H9 (cell line): Measurements from ENCODE around the gene OR9Q1. TPM values are rescaled to one million over a fixed set of nuclear protein-coding genes. Genes with fewer than 3 reads are reported as not detected.

Experiments
- DNase-seq: peaks from one replicate; pipeline ENCODE4 v3.0.0-alpha.2; 2017
- H2AFZ ChIP-seq: one replicate; pipeline ENCODE4 v1.6.1; 2013; ENCODE audit warnings: mild to moderate bottlenecking, low read length, control low read depth, moderate library complexity
- H2AK5ac ChIP-seq: 2 replicates; pipeline ENCODE4 v1.6.1; 2013; ENCODE audit warnings: low read length, control low read depth, mixed read lengths; ENCODE audit not compliant: insufficient read length
- H2BK120ac ChIP-seq: one replicate; pipeline ENCODE4 v1.6.1; 2013; ENCODE audit warnings: low read depth, mild to moderate bottlenecking, low read length, control low read depth, inconsistent platforms; ENCODE audit not compliant: poor library complexity, severe bottlenecking
- H2BK12ac ChIP-seq: 2 replicates; pipeline ENCODE4 v1.6.1; 2013; ENCODE audit warnings: low read length, control low read depth, mixed read lengths, low read depth; ENCODE audit not compliant: insufficient read length
- H2BK15ac ChIP-seq: 2 replicates; pipeline ENCODE4 v1.6.1; 2013; ENCODE audit warnings: low read depth, low read length, control low read depth
- H2BK20ac ChIP-seq: one replicate; pipeline ENCODE4 v1.6.1; 2013; ENCODE audit warnings: low read depth, mild to moderate bottlenecking, low read length, control low read depth, inconsistent platforms; ENCODE audit not compliant: poor library complexity, severe bottlenecking
- H2BK5ac ChIP-seq: 2 replicates; pipeline ENCODE4 v1.6.1; 2013; ENCODE audit warnings: low read length, control low read depth, mixed read lengths; ENCODE audit not compliant: insufficient read length
- H3K14ac ChIP-seq: 2 replicates; pipeline ENCODE4 v1.6.1; 2013; ENCODE audit warnings: low read length, control low read depth; ENCODE audit not compliant: insufficient read depth
- H3K18ac ChIP-seq: 2 replicates; pipeline ENCODE4 v1.6.1; 2013; ENCODE audit warnings: low read depth, mild to moderate bottlenecking, mixed read lengths, low read length, control low read depth; ENCODE audit not compliant: insufficient read length
- H3K23ac ChIP-seq: 2 replicates; pipeline ENCODE4 v1.6.1; 2013; ENCODE audit warnings: low read length, control low read depth, mixed read lengths, low read depth; ENCODE audit not compliant: insufficient read length
- H3K23me2 ChIP-seq: 2 replicates; pipeline ENCODE4 v1.6.1; 2013; ENCODE audit warnings: low read depth, mild to moderate bottlenecking, mixed read lengths, low read length, control low read depth; ENCODE audit not compliant: insufficient read length, poor library complexity, severe bottlenecking
- H3K27ac ChIP-seq: 2 replicates; pipeline ENCODE4 v1.5.1; 2013; ENCODE audit warnings: low read length, control low read depth, mixed read lengths, low read depth; ENCODE audit not compliant: insufficient read length
- H3K27me3 ChIP-seq: 2 replicates; pipeline ENCODE4 v1.6.1; 2013; ENCODE audit warnings: low read length, control low read depth, inconsistent platforms; ENCODE audit not compliant: insufficient read depth
- H3K4ac ChIP-seq: 2 replicates; pipeline ENCODE4 v1.6.1; 2013; ENCODE audit warnings: low read depth, mild to moderate bottlenecking, control low read depth, inconsistent platforms, low read length, moderate library complexity
- H3K4me1 ChIP-seq: 2 replicates; pipeline ENCODE4 v1.6.1; 2013; ENCODE audit warnings: low read length, control low read depth, inconsistent platforms; ENCODE audit not compliant: insufficient read depth
- H3K4me2 ChIP-seq: 2 replicates; pipeline ENCODE4 v1.6.1; 2013; ENCODE audit warnings: low read length, control low read depth, mixed read lengths; ENCODE audit not compliant: insufficient read length, insufficient read depth
- H3K56ac ChIP-seq: 2 replicates; pipeline ENCODE4 v1.6.1; 2013; ENCODE audit warnings: low read depth, mild to moderate bottlenecking, mixed read lengths, low read length, control low read depth; ENCODE audit not compliant: insufficient read length
- H3K79me1 ChIP-seq: 2 replicates; pipeline ENCODE4 v1.6.1; 2013; ENCODE audit warnings: low read depth, mild to moderate bottlenecking, moderate library complexity, low read length, control low read depth, inconsistent platforms; ENCODE audit not compliant: insufficient read depth, poor library complexity, severe bottlenecking
- H3K79me2 ChIP-seq: 2 replicates; pipeline ENCODE4 v1.6.1; 2013; ENCODE audit warnings: low read length, control low read depth, inconsistent platforms; ENCODE audit not compliant: insufficient read depth
- H3K9ac ChIP-seq: 2 replicates; pipeline ENCODE4 v1.6.1; 2013; ENCODE audit warnings: low read length, control low read depth, mixed read lengths; ENCODE audit not compliant: insufficient read length; ENCODE audit errors: extremely low read depth
- H3K9me3 ChIP-seq: one replicate; pipeline ENCODE4 v1.6.1; 2013; ENCODE audit warnings: low read depth, low read length, inconsistent platforms; ENCODE audit not compliant: control insufficient read depth
- H3T11ph ChIP-seq: one replicate; pipeline ENCODE4 v1.6.1; 2013; ENCODE audit warnings: mild to moderate bottlenecking, low read length, control low read depth, inconsistent platforms
- H4K20me1 ChIP-seq: one replicate; pipeline ENCODE4 v1.6.1; 2013; ENCODE audit not compliant: control insufficient read depth, insufficient read length, insufficient read depth
- H4K5ac ChIP-seq: 2 replicates; pipeline ENCODE4 v1.6.1; 2013; ENCODE audit warnings: low read depth, mild to moderate bottlenecking, mixed read lengths, low read length, control low read depth; ENCODE audit not compliant: insufficient read length
- H4K8ac ChIP-seq: replicated peaks from 2 replicates; pipeline ENCODE4 v1.6.1; 2013; ENCODE audit warnings: low read length, control low read depth, mixed read lengths, low read depth; ENCODE audit not compliant: insufficient read length
- H4K91ac ChIP-seq: 2 replicates; pipeline ENCODE4 v1.6.1; 2013; ENCODE audit warnings: low read depth, mild to moderate bottlenecking, moderate library complexity, mixed read lengths, low read length, control low read depth; ENCODE audit not compliant: insufficient read length
- H3K27ac Mint-ChIP-seq, 3 experiments: 2 replicates in 2 of 3; 3 replicates in 1 of 3; pipeline ENCODE4 v1.8.0; 2020 to 2021; ENCODE audit warnings: mixed read lengths in 3 of 3, mild to moderate bottlenecking in 1 of 3, moderate library complexity in 1 of 3
- H3K27me3 Mint-ChIP-seq: 2 replicates; pipeline ENCODE4 v1.8.0; 2021; ENCODE audit warnings: low read depth, mild to moderate bottlenecking, moderate library complexity, mixed read lengths
- H3K36me3 Mint-ChIP-seq, 3 experiments: 2 replicates in 2 of 3; 3 replicates in 1 of 3; pipeline ENCODE4 v1.8.0; 2020 to 2021; ENCODE audit warnings: low read depth in 3 of 3, mixed read lengths in 3 of 3; ENCODE audit not compliant: insufficient read depth in 1 of 3
- H3K4me1 Mint-ChIP-seq, 2 experiments: 2 replicates each; pipeline ENCODE4 v1.8.0; 2020; ENCODE audit warnings: mixed read lengths in 2 of 2
- H3K4me3 Mint-ChIP-seq, 2 experiments: 2 replicates in 1 of 2; 3 replicates in 1 of 2; pipeline ENCODE4 v1.8.0; 2020 to 2021; ENCODE audit warnings: mild to moderate bottlenecking in 2 of 2, mixed read lengths in 2 of 2, moderate library complexity in 1 of 2
- H3K9me3 Mint-ChIP-seq, 2 experiments: 2 replicates in 1 of 2; 3 replicates in 1 of 2; pipeline ENCODE4 v1.8.0; 2020; ENCODE audit warnings: mild to moderate bottlenecking in 2 of 2, mixed read lengths in 2 of 2, moderate library complexity in 1 of 2
- CTCF ChIP-seq: fragments of 200-600 bp; sonication (generic); conservative IDR thresholded peaks from 3 replicates; pipeline ENCODE4 v1.8.0; 2021; ENCODE audit warnings: antibody characterized with exemption, mild to moderate bottlenecking
- WGBS: extraction: QIAGEN DNeasy Blood & Tissue Kit; methylation state at CpG from one replicate; pipeline ENCODE4 v1.1.7; 2013; ENCODE audit warnings: missing lambda C conversion rate, low lambda C conversion rate, mixed read lengths; ENCODE audit not compliant: insufficient read length; ENCODE audit errors: extremely low coverage; 5-methylcytosine and 5-hydroxymethylcytosine counted together
- total RNA-seq: library from RNA; stranded (reverse); gene quantifications from 2 replicates; pipeline ENCODE4 v1.2.1, GENCODE V29; 2021

Gene OR9Q1
- total RNA-seq, 1 experiment from 2014 or later = not detected

- H2BK15ac ChIP-seq = no peak overlapping the region
- Mint-ChIP-seq H3K9me3 (peaks cover 0 to 2% of the 10 kb centered on the region in 2 experiments; a peak in 2 of 5 replicates), H3K27ac (peak overlapping the region; percentile 86 to 96 (median 86); a peak in 4 of 7 replicates), H3K27me3 (no peaks in the 10 kb centered on the region), H3K4me1 (peaks cover 42 to 43% of the 10 kb centered on the region in 2 experiments), H3K36me3 (no peaks in the 10 kb centered on the region), H3K4me3 (no peak overlapping the region)
- no peak overlapping the region for H3K56ac ChIP-seq
- H3K9me3 ChIP-seq = no peaks in the 10 kb centered on the region
- no peak overlapping the region for H3K4me2 ChIP-seq
- no peak overlapping the region for H4K91ac ChIP-seq
- no peaks in the 10 kb centered on the region for H3K23me2 ChIP-seq
- no peaks in the 10 kb centered on the region for H4K20me1 ChIP-seq
- no peak overlapping the region for H2BK20ac ChIP-seq
- DNase-seq = no peak
- H3K27ac ChIP-seq = no peak overlapping the region
- no peak overlapping the region for H3K4ac ChIP-seq
- H3K79me2 ChIP-seq = no peaks in the 10 kb centered on the region
- peak overlapping the region; percentile 79 for H3T11ph ChIP-seq
- peak overlapping the region; percentile 73 for H2AFZ ChIP-seq
- H2BK5ac ChIP-seq = no peak overlapping the region
- H3K79me1 ChIP-seq = no peaks in the 10 kb centered on the region
- no CpG with 5 or more reads among the region's 4 CpGs for WGBS
- H2BK12ac ChIP-seq = no peak overlapping the region
- no peak overlapping the region for H3K23ac ChIP-seq
- H2AK5ac ChIP-seq = no peak overlapping the region
- peaks cover 21% of the 10 kb centered on the region for H3K4me1 ChIP-seq
- peak overlapping the region; percentile 84; the same call in 1 of the 2 replicates for H3K14ac ChIP-seq
- H3K27me3 ChIP-seq = no peaks in the 10 kb centered on the region
- H3K18ac ChIP-seq = peak overlapping the region; percentile 94
- H4K5ac ChIP-seq = peak overlapping the region; percentile 50
- TF ChIP-seq CTCF = no peak
- no peak overlapping the region for H3K9ac ChIP-seq
- H4K8ac ChIP-seq = no peak overlapping the region
- H2BK120ac ChIP-seq = no peak overlapping the region
Measured at GRCh38 chr11:58059007-58059350, 35.3 kb downstream of the OR9Q1 start.
